Sigmoid colon (tissue), 7 donors: ENCODE data around the gene MUCL3. TPM values are rescaled to one million over a fixed set of nuclear protein-coding genes. Genes with fewer than 3 reads are reported as not detected.
"Not testable (repeated sequence)": the region's sequence is repeated elsewhere in the genome, so short reads cannot be mapped to it uniquely, and the experiment has no call there.

ENCODE experiments used
- DNase-seq: peaks from one replicate; pipeline ENCODE4 v3.0.0-alpha.2; 2019
- H3K27ac ChIP-seq, 4 donors: fragments of 200-600 bp; sonication (generic); one replicate each; pipeline ENCODE4 v1.5.1; 2016 to 2019; ENCODE audit warnings: mild to moderate bottlenecking in 1 of 4
- H3K27me3 ChIP-seq, 3 donors: fragments of 200-600 bp; sonication (generic); one replicate each; pipeline ENCODE4 v1.5.1; 2019; ENCODE audit warnings: mild to moderate bottlenecking in 1 of 3
- H3K36me3 ChIP-seq, 4 donors: fragments of 200-600 bp; sonication (generic); one replicate each; pipeline ENCODE4 v1.5.1; 2016 to 2019
- H3K4me1 ChIP-seq, 4 donors: fragments of 200-600 bp; sonication (generic); one replicate each; pipeline ENCODE4 v1.5.1; 2017 to 2019
- H3K4me3 ChIP-seq, 4 donors: fragments of 200-600 bp; sonication (generic); one replicate each; pipeline ENCODE4 v1.5.1; 2017 to 2019; ENCODE audit warnings: mild to moderate bottlenecking in 2 of 4, moderate library complexity in 1 of 4
- H3K9me3 ChIP-seq, 4 donors: fragments of 200-600 bp in 3 of 4; sonication (generic) in 3 of 4; one replicate each; pipeline versions ENCODE4 v1.5.1 to v1.6.1; 2013 to 2019
- EP300 ChIP-seq, 4 donors: sonication (generic); formaldehyde crosslinking; IDR thresholded peaks; one replicate each; pipeline ENCODE4 v1.6.1; 2017; ENCODE audit warnings: antibody characterized with exemption in 4 of 4
- POLR2A ChIP-seq, 2 donors: fragments of 450-650 bp; IDR thresholded peaks; one replicate each; pipeline ENCODE4 v1.6.1; 2016; ENCODE audit warnings: antibody characterized with exemption in 2 of 2, mild to moderate bottlenecking in 2 of 2, moderate library complexity in 2 of 2
- POLR2AphosphoS5 ChIP-seq, 4 donors: sonication (generic); formaldehyde crosslinking; IDR thresholded peaks; one replicate each; pipeline ENCODE4 v1.6.1; 2017; ENCODE audit warnings: antibody characterized with exemption in 4 of 4
- WGBS, 2 donors: extraction: QIAGEN DNeasy Blood & Tissue Kit; methylation state at CpG; one replicate each; pipeline ENCODE4 v1.1.7; 2013; 5-methylcytosine and 5-hydroxymethylcytosine counted together
- intact Hi-C: fragments of 100-400 bp; cut with DNase I; formaldehyde crosslinking; loops from one replicate; pipeline ENCODE4 v1.15.1; 2023
- polyA plus RNA-seq, 3 donors: library from polyadenylated mRNA; stranded (reverse); fragments of 200-250 nt; gene quantifications; one replicate each; pipeline ENCODE4 v1.2.3, GENCODE V29; 2013
- total RNA-seq, 4 donors: library from RNA; depleted of rRNA; stranded (reverse); fragments of >200 nt; gene quantifications; one replicate each; pipeline ENCODE4 v1.1.0, GENCODE V29; 2016
- TF ChIP-seq, protein P1 (sequence below), 4 experiments: fragments of 450-650 bp in 3 of 4; fragments of 200-600 bp in 1 of 4; IDR thresholded peaks; one replicate each; pipeline ENCODE4 v1.5.1; 2016 to 2019; ENCODE audit warnings: antibody characterized with exemption in 4 of 4, mild to moderate bottlenecking in 3 of 4, moderate library complexity in 2 of 4
- donor health status: healthy with polysubstance abuse.
- donor health status: Bipolar disorder and iron deficiency.
- donor health status: healthy.

Gene MUCL3
- total and polyA plus RNA-seq, 7 donors, result under 0.01 TPM; not detected in 6

DNA sequence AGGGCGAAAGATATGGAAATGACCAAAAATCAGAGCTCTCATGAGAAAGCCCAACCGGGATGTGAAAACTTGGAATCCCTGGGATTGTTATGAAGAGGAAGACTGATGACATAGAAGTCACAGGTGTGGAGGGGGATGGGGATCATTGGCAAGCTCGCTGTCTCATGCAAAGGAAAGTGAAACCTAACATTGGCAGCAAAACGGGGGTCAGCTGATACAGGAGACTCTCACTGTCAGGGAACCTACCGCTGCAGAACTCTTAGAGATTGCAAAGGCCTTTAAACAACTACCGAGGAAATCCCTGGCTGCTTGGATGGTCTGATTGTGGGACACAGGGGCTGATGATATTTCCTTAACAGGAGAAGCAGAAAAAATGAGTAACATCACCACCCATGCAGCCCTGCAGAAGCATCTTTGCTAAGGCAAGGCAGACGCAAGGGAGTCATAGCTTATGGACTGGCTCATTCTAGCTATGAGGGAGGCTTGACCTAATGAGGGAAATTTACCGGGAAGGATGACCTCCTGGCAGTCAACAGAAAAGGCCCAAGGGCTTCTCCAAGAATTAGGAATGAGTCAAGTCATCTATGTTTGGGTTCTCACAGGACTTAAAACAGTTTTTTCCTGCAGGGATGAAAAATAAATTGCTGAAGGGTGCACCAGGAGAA lies 49.8 kb downstream of the MUCL3 start:
- no peaks in the 10 kb centered on the region for H3K36me3 ChIP-seq
- H3K4me3 ChIP-seq, result no peak overlapping the region
- no peaks in the 10 kb centered on the region for H3K9me3 ChIP-seq
- no peaks in the 10 kb centered on the region for H3K4me1 ChIP-seq
- no peak overlapping the region for H3K27ac ChIP-seq
- TF ChIP-seq, protein P1, sequence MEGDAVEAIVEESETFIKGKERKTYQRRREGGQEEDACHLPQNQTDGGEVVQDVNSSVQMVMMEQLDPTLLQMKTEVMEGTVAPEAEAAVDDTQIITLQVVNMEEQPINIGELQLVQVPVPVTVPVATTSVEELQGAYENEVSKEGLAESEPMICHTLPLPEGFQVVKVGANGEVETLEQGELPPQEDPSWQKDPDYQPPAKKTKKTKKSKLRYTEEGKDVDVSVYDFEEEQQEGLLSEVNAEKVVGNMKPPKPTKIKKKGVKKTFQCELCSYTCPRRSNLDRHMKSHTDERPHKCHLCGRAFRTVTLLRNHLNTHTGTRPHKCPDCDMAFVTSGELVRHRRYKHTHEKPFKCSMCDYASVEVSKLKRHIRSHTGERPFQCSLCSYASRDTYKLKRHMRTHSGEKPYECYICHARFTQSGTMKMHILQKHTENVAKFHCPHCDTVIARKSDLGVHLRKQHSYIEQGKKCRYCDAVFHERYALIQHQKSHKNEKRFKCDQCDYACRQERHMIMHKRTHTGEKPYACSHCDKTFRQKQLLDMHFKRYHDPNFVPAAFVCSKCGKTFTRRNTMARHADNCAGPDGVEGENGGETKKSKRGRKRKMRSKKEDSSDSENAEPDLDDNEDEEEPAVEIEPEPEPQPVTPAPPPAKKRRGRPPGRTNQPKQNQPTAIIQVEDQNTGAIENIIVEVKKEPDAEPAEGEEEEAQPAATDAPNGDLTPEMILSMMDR (IDR thresholded peaks at IDR 0.05), result no peak
- TF ChIP-seq EP300 (IDR thresholded peaks at IDR 0.05), result no peak
- no peak for TF ChIP-seq POLR2A (IDR thresholded peaks at IDR 0.05)
- no peak for TF ChIP-seq POLR2AphosphoS5 (IDR thresholded peaks at IDR 0.05)
- no peak for DNase-seq
- WGBS, 2 donors, result 57 to 64% methylated on average over 8 of the region's 8 CpGs
- no peaks in the 10 kb centered on the region for H3K27me3 ChIP-seq
- intact Hi-C loops, result no loop called here

DNA sequence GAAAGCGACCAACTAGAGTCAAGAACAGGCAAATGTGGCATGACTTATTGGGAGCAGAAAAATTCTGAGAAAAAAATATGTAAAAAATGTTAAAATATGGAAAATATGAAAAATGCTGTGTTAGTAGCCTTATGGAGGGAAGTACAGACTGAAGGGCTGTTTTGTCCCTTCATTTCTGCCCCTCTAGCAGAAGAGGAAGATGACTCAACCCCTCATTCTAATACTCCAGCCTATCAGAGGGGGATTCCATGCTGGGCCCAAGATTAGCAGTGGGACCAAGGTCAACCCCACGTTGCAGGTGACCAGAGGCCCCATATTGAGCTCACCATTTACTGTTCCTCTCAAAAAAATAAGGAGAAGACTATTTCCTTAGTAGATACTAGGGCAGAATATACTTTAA lies 51.1 kb downstream of the MUCL3 start:
- 77 to 82% methylated on average over 2 of the region's 2 CpGs for WGBS, 2 donors
- H3K9me3 ChIP-seq, result no peaks in the 10 kb centered on the region
- H3K36me3 ChIP-seq, result no peaks in the 10 kb centered on the region
- H3K4me1 ChIP-seq, result no peaks in the 10 kb centered on the region
- no peaks in the 10 kb centered on the region for H3K27me3 ChIP-seq
- TF ChIP-seq, protein P1 (IDR thresholded peaks at IDR 0.05), result no peak
- no peak for TF ChIP-seq EP300 (IDR thresholded peaks at IDR 0.05)
- no peak for DNase-seq
- H3K4me3 ChIP-seq, result no peak overlapping the region
- intact Hi-C loops, result no loop called here
- no peak overlapping the region for H3K27ac ChIP-seq

DNA sequence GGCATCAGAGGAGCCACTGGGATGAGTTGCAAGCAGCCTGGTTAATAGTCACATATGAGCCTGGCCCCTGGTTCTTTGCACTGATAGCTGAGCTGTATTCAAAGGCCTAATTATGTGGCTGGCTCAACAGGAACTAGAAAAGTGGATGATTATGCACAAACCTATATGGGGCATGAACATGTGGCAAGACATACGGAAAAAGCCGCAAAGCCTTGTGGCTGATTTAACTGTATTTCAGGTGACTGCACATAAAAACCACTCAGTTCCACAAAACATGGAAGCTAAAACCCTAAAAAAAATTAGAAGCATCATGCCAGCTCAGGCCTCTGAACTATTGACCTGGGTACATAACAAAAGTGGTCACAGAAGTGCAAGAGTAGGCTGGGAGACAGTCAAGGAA lies 56.5 kb downstream of the MUCL3 start:
- no peak for DNase-seq
- Histone ChIP-seq H3K36me3 (no peaks in the 10 kb centered on the region), H3K27me3 (no peaks in the 10 kb centered on the region), H3K4me1 (no peaks in the 10 kb centered on the region), H3K9me3 (no peaks in the 10 kb centered on the region), H3K27ac (no peak overlapping the region), H3K4me3 (no peak overlapping the region)
- intact Hi-C loops, result no loop called here
- 92 to 97% methylated on average over 2 of the region's 2 CpGs for WGBS, 2 donors
- TF ChIP-seq, protein P1 (IDR thresholded peaks at IDR 0.05), result no peak
- TF ChIP-seq EP300 (IDR thresholded peaks at IDR 0.05), result no peak
- TF ChIP-seq POLR2A (IDR thresholded peaks at IDR 0.05), result no peak
- no peak for TF ChIP-seq POLR2AphosphoS5 (IDR thresholded peaks at IDR 0.05)

DNA sequence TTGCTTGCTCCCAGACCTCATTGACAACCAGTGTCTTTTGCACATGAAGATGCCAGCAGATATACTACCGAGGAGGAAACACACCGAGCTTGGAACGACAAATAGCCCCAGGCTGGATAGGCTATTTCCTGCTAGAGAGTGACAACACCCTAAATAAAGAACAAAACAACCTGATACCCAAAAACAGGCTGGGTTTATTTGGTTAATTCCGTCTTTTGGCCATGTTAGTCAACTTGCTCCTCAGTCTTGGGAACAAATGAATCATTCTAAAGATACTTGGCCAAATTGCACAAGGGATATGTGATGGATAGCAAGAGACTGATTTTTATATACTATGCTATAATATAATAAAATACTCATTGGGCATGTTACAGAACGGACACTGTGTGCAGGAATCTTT lies 58.0 kb downstream of the MUCL3 start:
- Histone ChIP-seq H3K4me3 (no peak overlapping the region), H3K27ac (no peak overlapping the region), H3K27me3 (no peaks in the 10 kb centered on the region), H3K36me3 (no peaks in the 10 kb centered on the region), H3K9me3 (no peaks in the 10 kb centered on the region), H3K4me1 (no peaks in the 10 kb centered on the region)
- no peak for DNase-seq
- 42 to 67% methylated on average over 5 of the region's 5 CpGs for WGBS, 2 donors
- TF ChIP-seq POLR2A (IDR thresholded peaks at IDR 0.05) (no peak), EP300 (IDR thresholded peaks at IDR 0.05) (no peak), POLR2AphosphoS5 (IDR thresholded peaks at IDR 0.05) (no peak)
- TF ChIP-seq, protein P1 (IDR thresholded peaks at IDR 0.05), result no peak
- intact Hi-C loops, result no loop called here

DNA sequence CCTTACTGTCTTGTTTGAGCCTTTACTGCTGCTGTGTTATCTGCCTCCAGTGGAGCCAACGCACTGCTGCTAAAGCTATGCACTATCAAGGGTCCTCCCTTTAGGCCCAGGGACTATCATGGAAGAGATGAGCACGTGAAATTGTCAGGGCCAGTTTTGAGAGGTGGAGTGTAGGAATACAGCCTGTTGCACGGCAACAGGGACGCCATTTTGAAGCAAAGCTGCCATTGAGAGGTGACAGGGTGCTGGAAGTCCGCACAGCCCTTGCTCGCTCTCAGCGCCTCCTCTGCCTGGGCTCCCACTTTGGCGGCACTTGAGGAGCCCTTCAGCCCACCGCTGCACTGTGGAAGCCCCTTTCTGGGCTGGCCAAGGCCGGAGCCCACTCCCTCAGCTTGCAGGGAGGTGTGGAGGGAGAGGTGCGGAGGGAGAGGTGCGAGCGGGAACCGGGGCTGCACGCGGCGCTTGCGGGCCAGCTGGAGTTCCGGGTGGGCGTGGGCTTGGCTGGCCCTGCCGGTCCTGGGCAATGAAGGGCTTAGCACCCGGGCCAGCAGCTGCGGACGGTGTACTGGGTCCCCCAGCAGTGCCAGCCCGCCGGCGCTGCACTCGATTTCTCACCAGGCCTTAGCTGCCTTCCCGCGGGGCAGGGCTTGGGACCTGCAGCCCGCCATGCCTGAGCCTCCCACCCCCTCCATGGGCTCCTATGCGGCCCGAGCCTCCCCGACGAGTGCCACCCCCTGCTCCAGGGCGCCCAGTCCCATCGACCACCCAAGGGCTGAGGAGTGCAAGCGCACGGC lies 59.5 kb downstream of the MUCL3 start:
- WGBS, 2 donors, result 96% methylated on average over 38 to 39 of the region's 39 CpGs

More for the DNA sequence above, 59.5 kb downstream of the MUCL3 start:
- H3K9me3 ChIP-seq, H3K36me3 ChIP-seq, H3K27me3 ChIP-seq, DNase-seq, H3K4me3 ChIP-seq, intact Hi-C loops, H3K27ac ChIP-seq, H3K4me1 ChIP-seq: not testable (repeated sequence)
